ENCODE data around the gene FGD2.

- TF ChIP-seq CTCF (IDR thresholded peaks at IDR 0.05), result no peak
- no peak for TF ChIP-seq POLR2A (IDR thresholded peaks at IDR 0.05)
- no peak for TF ChIP-seq POLR2AphosphoS5 (IDR thresholded peaks at IDR 0.05)
Observed at GRCh38 chr6:36976509-36976908, 28.9 kb upstream of the FGD2 start.
